Pancreas (tissue), 10 donors: ENCODE data around the gene GCNT2. TPM values are rescaled to one million over a fixed set of nuclear protein-coding genes. Genes with fewer than 3 reads are reported as not detected.
"Not testable (repeated sequence)": the region's sequence is repeated elsewhere in the genome, so short reads cannot be mapped to it uniquely, and the experiment has no call there.

Source experiments
- ATAC-seq, 4 donors: fragments of 200-7000 bp; cut with Tn5 transposase; one replicate each; pipeline versions ENCODE4 v1.8.0 to v1.9.1; 2020; ENCODE audit warnings: mild to moderate bottlenecking in 4 of 4, moderate library complexity in 4 of 4
- DNase-seq, 6 donors: peaks; one replicate each; pipeline ENCODE4 v3.0.0-alpha.2; 2020
- FAIRE-seq: peaks from 2 replicates; lab custom pipeline; 2012; peaks lifted over from hg19 to GRCh38; lab: Jason Lieb, UNC
- H3K27ac ChIP-seq, 4 donors: fragments of 200-600 bp; sonication (generic); 1 replicate in 3 of 4; 2 replicates in 1 of 4; pipeline versions ENCODE4 v1.5.0 to v1.8.0; 2020
- H3K27me3 ChIP-seq, 4 donors: fragments of 200-600 bp; one replicate each; pipeline ENCODE4 v1.8.0; 2021
- H3K36me3 ChIP-seq, 3 donors: fragments of 200-600 bp; sonication (generic) in 1 of 3; one replicate each; pipeline versions ENCODE4 v1.5.0 to v1.8.0; 2020 to 2021
- H3K4me1 ChIP-seq, 3 donors: fragments of 200-600 bp; one replicate each; pipeline ENCODE4 v1.8.0; 2021
- H3K4me3 ChIP-seq, 4 donors: fragments of 200-600 bp; sonication (generic) in 2 of 4; one replicate each; pipeline versions ENCODE4 v1.5.0 to v1.8.0; 2020 to 2021
- H3K9me3 ChIP-seq, 4 donors: fragments of 200-600 bp; one replicate each; pipeline ENCODE4 v1.8.0; 2021
- CTCF ChIP-seq, 4 donors: fragments of 200-600 bp; sonication (generic) in 3 of 4; IDR thresholded peaks; one replicate each; pipeline versions ENCODE4 v1.5.0 to v1.8.0; 2021; ENCODE audit warnings: antibody characterized with exemption in 4 of 4
- WGBS, 2 donors: extraction: QIAGEN DNeasy Blood & Tissue Kit; methylation state at CpG; one replicate each; pipeline ENCODE4 v1.1.7; 2013; 5-methylcytosine and 5-hydroxymethylcytosine counted together
- intact Hi-C, 3 donors: fragments of 100-400 bp; cut with DNase I; formaldehyde crosslinking; loops; one replicate each; pipeline versions ENCODE4 v1.11.1 to v1.14.2; 2022
- polyA plus RNA-seq, 2 donors: library from polyadenylated mRNA; stranded (reverse); fragments of 200-250 nt; gene quantifications; one replicate each; pipeline ENCODE4 v1.2.3, GENCODE V29; 2013
- total RNA-seq, 6 donors: library from RNA; stranded (reverse); fragmentation: NEBNext Ultra II Directional in 4 of 6; extraction: Animal tissue kit (Norgen Biotek cat#: 25700) in 4 of 6; gene quantifications; one replicate each; pipeline versions ENCODE4 v1.2.1 to v1.2.4, GENCODE V29; 2021 to 2023
- donor health status: healthy with polysubstance abuse.
- donor health status: DM: no; HTN: no; CAD: no; lungs with moderate emphysema.
- donor health status: DM: no; HTN: no; CAD: no.
- donor health status: control.
- donor health status: control.
- donor health status: Bipolar disorder and iron deficiency.
- donor health status: DM: yes; HTN: yes; CAD: no.
- donor health status: DM: no; HTN: no; CAD: no.
- donor health status: DM: no; HTN: no; CAD: no.
- donor health status: DM: yes; HTN: yes; CAD: no.

GCNT2 gene
- total and polyA plus RNA-seq, 8 donors, result 0.91 to 8.3 (median 2.2) TPM

GRCh38 chr6:10577112-10577511 lies 56.0 kb downstream of the GCNT2 start:
- Histone ChIP-seq H3K27ac (no peak overlapping the region), H3K36me3 (no peaks in the 10 kb centered on the region), H3K9me3 (no peaks in the 10 kb centered on the region), H3K4me1 (no peaks in the 10 kb centered on the region), H3K27me3 (no peaks in the 10 kb centered on the region), H3K4me3 (no peak overlapping the region)
- FAIRE-seq (no peak), DNase-seq (no peak), ATAC-seq (no peak)
- WGBS, 2 donors, result 86 to 87% methylated on average over 8 of the region's 8 CpGs
- intact Hi-C loops, result no loop called here
- TF ChIP-seq CTCF (IDR thresholded peaks at IDR 0.05), result no peak

- H3K4me1 ChIP-seq, result peaks cover 0 to 11% (median 0%) of the 10 kb centered on the region in 3 donors
- no peak for DNase-seq
- ATAC-seq, result no peak
- WGBS, 2 donors, result 98 to 99% methylated on average over 5 of the region's 5 CpGs
- no peak overlapping the region for H3K27ac ChIP-seq
- H3K27me3 ChIP-seq, result no peaks in the 10 kb centered on the region
- no peak for TF ChIP-seq CTCF (IDR thresholded peaks at IDR 0.05)
- intact Hi-C loops, result no loop called here
- H3K9me3 ChIP-seq, result no peaks in the 10 kb centered on the region
- no peak for FAIRE-seq
- H3K4me3 ChIP-seq, result no peak overlapping the region
- no peaks in the 10 kb centered on the region for H3K36me3 ChIP-seq
Observed at GRCh38 chr6:10578723-10579122, 57.6 kb downstream of the GCNT2 start.

- no peaks in the 10 kb centered on the region for H3K9me3 ChIP-seq
- TF ChIP-seq CTCF (IDR thresholded peaks at IDR 0.05), result no peak
- no peaks in the 10 kb centered on the region for H3K36me3 ChIP-seq
- DNase-seq (no peak), FAIRE-seq (no peak), ATAC-seq (no peak)
- intact Hi-C loops, result no loop called here
- no peaks in the 10 kb centered on the region for H3K27me3 ChIP-seq
- H3K4me1 ChIP-seq, result peaks cover 0 to 20% (median 0%) of the 10 kb centered on the region in 3 donors
- H3K27ac ChIP-seq, result no peak overlapping the region
- no peak overlapping the region for H3K4me3 ChIP-seq
- 92 to 94% methylated on average over 4 of the region's 4 CpGs for WGBS, 2 donors
Observed at GRCh38 chr6:10579803-10580202, 58.7 kb downstream of the GCNT2 start.

GRCh38 chr6:10580570-10580969 lies 59.4 kb downstream of the GCNT2 start:
- ATAC-seq, result no peak
- H3K4me3 ChIP-seq, result no peak overlapping the region
- no peaks in the 10 kb centered on the region for H3K9me3 ChIP-seq
- H3K36me3 ChIP-seq, result no peaks in the 10 kb centered on the region
- no peak for FAIRE-seq
- H3K4me1 ChIP-seq, result peaks cover 0 to 20% (median 0%) of the 10 kb centered on the region in 3 donors
- no peaks in the 10 kb centered on the region for H3K27me3 ChIP-seq
- no peak overlapping the region for H3K27ac ChIP-seq
- TF ChIP-seq CTCF (IDR thresholded peaks at IDR 0.05), result no peak
- no peak for DNase-seq
- intact Hi-C loops, result no loop called here
- WGBS, 2 donors, result 69 to 74% methylated on average over 7 of the region's 7 CpGs

- DNase-seq, intact Hi-C loops, ATAC-seq, H3K9me3 ChIP-seq, H3K36me3 ChIP-seq, H3K27ac ChIP-seq, FAIRE-seq, H3K4me3 ChIP-seq, H3K27me3 ChIP-seq: not testable (repeated sequence)
- WGBS, 2 donors, result 45 to 51% methylated on average over 4 of the region's 4 CpGs
- H3K4me1 ChIP-seq, result peaks cover 0 to 20% (median 0%) of the 10 kb centered on the region in 3 donors
Observed at GRCh38 chr6:10581402-10581801, 60.3 kb downstream of the GCNT2 start.
